ENCODE data around the gene SFTA2. TPM values are rescaled to one million over a fixed set of nuclear protein-coding genes. Genes with fewer than 3 reads are reported as not detected.

SFTA2 gene
- total RNA-seq, 1 experiment from 2014 or later, result not detected

- RAD21 ChIA-PET (ENCODE audit: low non-redundant PET in 1 of 2, low total read pairs in 2 of 2, uncharacterized antibody in 2 of 2, unreplicated experiment in 2 of 2), result interaction anchor here in 1 of 2 experiments (0.7 kb wide), 1 partner anchor 183 kb away, joined by 3 read pairs; no protein-coding TSS in a partner anchor
- Histone ChIP-seq H3K4me2 (ENCODE audit: low read length) (no peak overlapping the region), H3K9ac (ENCODE audit: low read length) (0 out of 2 replicates have a peak overlapping the region, but pooled peaks have one; percentile 0), H4K20me1 (ENCODE audit: insufficient read depth) (no peaks in the 10 kb centered on the region), H3K4me3 (replicated peaks in 1 of 2; ENCODE audit: low read depth in 1 of 2, low read length in 2 of 2) (no peak overlapping the region), H3K9me3 (ENCODE audit: control insufficient read depth in 1 of 2, insufficient read depth in 1 of 2, low read depth in 1 of 2, low read length in 2 of 2) (no peaks in the 10 kb centered on the region), H3K27ac (ENCODE audit: low read depth, low read length) (no peak overlapping the region), H3K27me3 (ENCODE audit: insufficient read depth, low read length) (no peaks in the 10 kb centered on the region), H3K79me2 (ENCODE audit: insufficient read depth, low read length) (peaks cover 78% of the 10 kb centered on the region), H3K4me1 (ENCODE audit: control insufficient read depth in 1 of 2, insufficient read depth in 2 of 2, low read length in 2 of 2) (peaks cover 31 to 45% of the 10 kb centered on the region in 2 experiments), H2AFZ (ENCODE audit: low read depth, low read length, poor library complexity, severe bottlenecking) (no peak overlapping the region), H3K36me3 (ENCODE audit: control insufficient read depth in 1 of 2, insufficient read depth in 2 of 2, low read length in 2 of 2) (peaks cover 33 to 43% of the 10 kb centered on the region in 2 experiments), H3K9me2 (ENCODE audit: insufficient read depth) (no peaks in the 10 kb centered on the region)
- no peak for DNase-seq (ENCODE audit: low read depth, low spot score)
- BruUV-seq (replicated peaks), result no TSS peak
- POLR2A ChIA-PET, result no interaction called here
- intact Hi-C loops (cut with micrococcal nuclease), result no loop called here
- TF ChIP-seq CBX3 (IDR thresholded peaks at IDR 0.05; ENCODE audit: low read depth) (no peak), ELF1 (IDR thresholded peaks at IDR 0.05; ENCODE audit: borderline replicate concordance, low read depth) (no peak), ATF3 (IDR thresholded peaks at IDR 0.05) (no peak), EGR1 (IDR thresholded peaks at IDR 0.05; ENCODE audit: low read depth) (no peak), CTCF (IDR thresholded peaks at IDR 0.05 in 2 of 3, conservative IDR thresholded peaks at IDR 0.05 in 1 of 3; ENCODE audit: borderline replicate concordance in 1 of 3, insufficient read depth in 1 of 3, low read depth in 2 of 3, low read length in 2 of 3) (no peak), ZBTB33 (IDR thresholded peaks at IDR 0.05; ENCODE audit: extremely low read depth, insufficient replicate concordance, low read length) (no peak), ZFX (IDR thresholded peaks at IDR 0.05) (no peak), JUND (IDR thresholded peaks at IDR 0.05) (no peak), EZH2phosphoT487 (IDR thresholded peaks at IDR 0.05; ENCODE audit: borderline replicate concordance) (no peak), SRF (IDR thresholded peaks at IDR 0.05; ENCODE audit: low read depth) (no peak), POLR2A (IDR thresholded peaks at IDR 0.05; ENCODE audit: borderline replicate concordance, extremely low read depth, insufficient read depth, insufficient read length) (no peak), YY1 (IDR thresholded peaks at IDR 0.05; ENCODE audit: extremely low read depth, insufficient replicate concordance, low read depth, low read length) (no peak), FOSL1 (IDR thresholded peaks at IDR 0.05; ENCODE audit: low read depth) (no peak), EZH2 (IDR thresholded peaks at IDR 0.05) (no peak), RAD21 (IDR thresholded peaks at IDR 0.05; ENCODE audit: low read depth) (no peak), MAX (IDR thresholded peaks at IDR 0.05) (no peak), ZNF274 (IDR thresholded peaks at IDR 0.05; ENCODE audit: low read depth, low read length) (no peak)
- CTCF ChIA-PET, result no interaction called here
- no peak for ATAC-seq
Measured at GRCh38 chr6:30887901-30888815, 43.8 kb downstream of the SFTA2 start.
